IPS DF 19.7 (cell line): ENCODE data around the gene C1QB.

Experiments
- DNase-seq: peaks from one replicate; pipeline ENCODE4 v3.0.0-alpha.2; 2013; ENCODE audit warnings: low read depth, low spot score

C1QB gene, protein sequence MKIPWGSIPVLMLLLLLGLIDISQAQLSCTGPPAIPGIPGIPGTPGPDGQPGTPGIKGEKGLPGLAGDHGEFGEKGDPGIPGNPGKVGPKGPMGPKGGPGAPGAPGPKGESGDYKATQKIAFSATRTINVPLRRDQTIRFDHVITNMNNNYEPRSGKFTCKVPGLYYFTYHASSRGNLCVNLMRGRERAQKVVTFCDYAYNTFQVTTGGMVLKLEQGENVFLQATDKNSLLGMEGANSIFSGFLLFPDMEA

DNA sequence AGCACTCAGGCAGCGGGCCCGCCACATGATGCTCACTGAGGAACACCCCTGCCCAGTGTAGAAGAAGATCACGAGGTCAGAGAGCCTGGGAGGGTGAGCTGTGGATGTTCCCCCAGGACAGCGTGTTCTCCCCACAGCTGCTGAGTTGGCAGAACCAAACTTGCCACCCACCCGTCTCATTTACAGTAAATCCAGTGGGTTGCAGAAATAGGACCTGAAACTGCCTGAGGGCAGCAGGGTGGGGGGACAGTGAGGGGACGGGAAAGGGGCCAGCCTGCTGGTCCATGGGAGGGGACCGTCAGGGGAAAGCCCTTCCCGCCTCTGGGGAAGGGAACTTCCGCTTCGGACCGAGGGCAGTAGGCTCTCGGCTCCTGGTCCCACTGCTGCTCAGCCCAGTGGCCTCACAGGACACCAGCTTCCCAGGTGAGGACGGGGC, at the start of gene C1QB:
Gene C1QB, plus strand, starts transcription at position 356 of the 436 bp plus-strand sequence. CDS start 6,227 bp downstream, outside the sequence.
- no peak for DNase-seq

DNA sequence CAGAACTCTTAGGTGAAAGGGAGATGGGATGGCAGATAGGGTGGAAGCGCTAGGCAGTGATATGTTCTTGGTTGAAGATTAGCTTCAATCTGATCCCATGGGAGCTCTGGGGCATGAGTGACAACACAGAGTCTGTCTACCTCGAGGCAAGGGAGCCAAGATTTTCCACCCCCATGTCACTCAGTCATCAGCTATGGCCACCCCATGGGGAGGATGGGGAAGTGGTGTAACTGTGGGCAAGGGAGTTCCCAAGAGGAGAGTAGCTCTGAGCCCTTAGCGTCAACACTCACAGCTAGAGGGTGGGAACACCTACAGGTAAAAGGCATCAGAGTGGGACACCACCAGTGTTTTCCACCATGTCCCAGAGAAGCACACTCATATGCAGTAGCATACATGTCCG, 46.9 kb upstream of the C1QB start:
- no peak for DNase-seq

DNA sequence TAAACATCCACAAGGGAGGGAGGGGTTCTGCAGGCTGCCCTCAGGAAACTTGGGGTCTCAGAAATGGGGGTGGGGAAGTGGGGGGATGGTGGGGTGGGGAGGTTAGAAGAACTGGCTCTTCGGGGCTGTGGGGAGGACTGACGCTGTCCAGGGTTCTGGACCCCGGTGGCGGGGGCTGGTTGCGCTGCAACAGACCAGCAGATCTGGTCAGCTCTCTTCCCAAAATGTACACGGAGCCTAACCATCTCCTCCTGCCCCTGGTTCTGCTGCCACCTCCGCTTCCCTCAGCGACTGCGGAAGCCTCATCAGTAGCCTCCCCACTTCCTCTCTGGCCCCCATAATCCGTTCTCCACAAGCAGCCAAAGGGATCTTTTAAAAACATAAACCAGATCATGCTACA, 45.9 kb upstream of the C1QB start:
- DNase-seq: no peak

DNA sequence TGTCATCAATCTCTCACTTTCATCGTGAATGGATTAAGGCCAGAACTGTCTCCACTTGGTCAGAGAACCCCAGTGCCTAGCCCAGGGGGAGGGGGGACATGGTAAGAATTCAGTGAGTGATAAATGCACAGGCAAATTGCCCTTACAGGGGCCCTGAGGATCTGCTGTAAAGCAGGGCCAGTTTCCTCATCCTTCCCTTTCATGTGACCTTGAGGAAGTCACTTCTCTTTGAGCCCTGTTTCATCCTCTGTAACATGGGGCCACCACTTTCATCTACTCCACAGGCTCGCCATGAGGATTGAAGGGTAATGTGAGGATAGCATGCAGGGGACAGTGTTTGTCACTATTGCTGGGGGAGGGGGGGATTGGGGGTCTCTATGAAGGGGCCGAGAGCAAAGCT, 44.7 kb upstream of the C1QB start:
- DNase-seq: no peak

DNA sequence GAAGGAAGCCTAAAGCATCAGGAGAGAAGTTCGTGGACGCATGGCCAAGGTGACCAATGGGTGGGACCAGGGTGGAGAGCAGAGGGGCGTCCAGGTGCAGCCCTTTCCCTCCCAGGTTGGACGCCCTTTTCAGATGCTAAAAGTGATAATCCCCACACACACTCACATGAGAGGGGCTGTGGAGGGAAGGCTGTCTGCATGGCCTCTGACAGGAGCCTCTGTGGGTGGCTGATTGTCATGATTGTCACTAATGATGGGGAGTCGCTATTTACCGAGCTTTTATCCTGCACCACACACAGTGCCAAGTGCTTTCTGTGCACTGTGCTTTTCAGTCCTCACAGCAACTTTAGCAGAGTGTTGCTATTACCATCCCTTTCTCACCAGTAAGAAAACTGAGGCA, 43.7 kb upstream of the C1QB start:
- DNase-seq: no peak

DNA sequence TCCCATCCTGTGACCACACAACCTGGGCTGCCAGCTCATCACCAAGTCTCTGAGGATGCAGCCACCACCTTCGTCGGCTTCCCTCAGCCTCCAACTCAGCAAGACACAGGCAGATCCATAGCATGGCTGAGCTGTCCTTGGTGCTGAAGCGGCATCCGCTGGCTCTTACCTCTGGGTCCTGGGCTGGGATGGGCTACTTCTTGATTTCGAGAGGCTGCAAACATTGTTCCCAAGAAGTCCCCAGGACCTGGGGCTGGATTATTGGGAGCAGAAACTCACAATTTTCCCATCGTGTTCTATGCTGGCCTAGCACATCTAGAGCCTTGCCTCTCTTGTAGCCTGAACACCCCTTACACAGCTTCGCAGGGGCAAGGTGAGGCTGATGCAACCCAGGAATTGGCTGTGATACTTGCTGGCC, 41.5 kb upstream of the C1QB start:
- DNase-seq: peak; percentile 65

DNA sequence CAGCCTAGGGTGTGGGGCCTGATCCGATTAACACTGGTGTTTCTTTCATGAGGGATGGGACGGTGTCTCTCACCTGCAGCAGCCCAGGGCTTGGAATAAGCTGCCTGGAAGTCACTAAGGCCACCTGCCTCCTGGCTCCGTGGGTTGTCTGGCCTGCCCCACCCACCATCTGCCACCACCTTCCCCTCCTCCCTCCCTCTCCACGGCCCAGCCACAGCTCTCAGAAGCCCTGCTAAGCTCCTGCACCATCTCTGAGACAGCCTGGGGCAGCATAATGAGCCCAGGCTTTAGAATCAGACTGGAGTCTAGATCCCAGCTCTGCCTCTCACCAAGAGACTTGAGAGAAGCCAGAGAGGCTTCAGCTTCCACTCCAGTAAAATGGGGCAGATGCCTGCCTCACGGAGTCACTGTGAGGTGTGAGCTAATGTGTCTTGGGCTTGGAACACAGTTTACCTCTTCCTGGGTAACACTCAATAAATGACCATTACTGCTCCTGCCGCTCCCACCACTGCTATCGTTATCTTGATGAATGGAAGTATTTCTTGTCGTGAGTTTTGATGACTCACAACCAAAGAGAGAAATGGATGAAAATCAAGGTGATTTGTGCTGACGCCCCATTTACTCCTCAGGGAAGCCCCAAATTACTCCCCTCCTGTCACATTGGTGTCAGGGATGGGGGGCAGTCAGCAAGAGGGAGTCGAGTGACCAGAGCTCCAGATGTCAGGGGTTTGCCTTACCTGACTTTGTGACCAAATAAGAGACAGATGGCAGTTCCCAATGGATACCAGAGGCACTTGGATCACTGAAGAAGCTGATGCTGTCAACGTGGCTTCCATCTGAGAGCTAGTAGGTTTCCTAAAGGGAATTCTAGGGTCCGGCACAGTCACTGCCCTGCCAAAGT, 40.1 kb upstream of the C1QB start:
- no peak for DNase-seq

DNA sequence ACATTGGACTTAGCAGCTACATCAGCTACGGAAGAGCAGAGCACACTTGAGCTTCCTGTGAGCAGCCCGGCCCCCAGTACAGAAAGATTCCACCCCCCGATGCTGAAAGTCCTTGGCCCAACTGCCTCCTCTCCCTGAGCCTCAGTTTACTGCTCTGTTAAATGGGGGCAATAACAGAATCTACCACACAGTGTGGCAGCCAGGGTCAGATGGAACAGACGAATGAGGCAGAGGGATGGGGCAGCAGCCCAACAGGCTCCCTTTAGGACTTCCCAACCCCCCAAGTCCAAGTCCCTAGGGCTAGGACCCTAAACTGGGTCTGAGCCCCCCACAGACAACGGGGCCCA, 39.5 kb upstream of the C1QB start:
- no peak for DNase-seq

DNA sequence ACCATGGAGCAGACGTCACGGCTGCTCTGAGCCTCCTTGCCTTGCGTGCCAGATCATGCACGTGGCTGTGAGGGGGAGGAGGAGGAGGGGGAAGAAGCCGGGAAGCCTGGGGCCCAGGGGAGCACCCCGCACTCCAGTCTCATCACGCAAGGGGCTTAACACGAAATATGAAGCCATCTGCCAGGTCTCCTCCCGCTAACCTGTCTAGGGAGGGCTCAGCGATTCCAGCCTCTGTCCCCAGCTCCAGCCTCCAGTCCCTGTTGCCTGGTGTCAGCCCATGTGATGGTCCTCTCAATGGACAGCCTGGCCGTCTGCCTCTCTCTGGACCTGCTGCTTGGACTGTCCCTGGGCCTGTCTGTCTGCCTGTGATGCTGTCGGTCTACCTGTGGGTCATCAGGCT, 39.1 kb upstream of the C1QB start:
- no peak for DNase-seq

DNA sequence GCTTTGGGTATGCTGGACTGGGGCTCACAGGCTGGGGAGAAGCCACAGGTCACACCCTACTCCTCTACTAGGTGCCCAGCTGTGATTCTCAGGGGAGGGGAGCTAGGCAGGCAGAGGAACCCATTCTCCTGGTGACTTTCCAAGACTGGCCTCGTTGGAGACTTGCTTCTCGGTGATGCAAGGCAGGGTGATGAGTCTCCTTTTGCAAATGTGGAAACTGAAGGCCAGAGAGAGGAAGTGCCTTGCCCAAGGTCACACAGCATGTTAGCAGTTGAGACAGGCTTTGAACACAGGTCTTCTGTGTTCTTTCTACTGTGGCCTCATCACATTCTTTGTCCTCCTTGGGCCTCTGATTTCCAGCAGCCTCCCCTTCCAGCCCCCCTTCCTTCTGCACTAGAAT, 37.1 kb upstream of the C1QB start:
- DNase-seq: no peak

DNA sequence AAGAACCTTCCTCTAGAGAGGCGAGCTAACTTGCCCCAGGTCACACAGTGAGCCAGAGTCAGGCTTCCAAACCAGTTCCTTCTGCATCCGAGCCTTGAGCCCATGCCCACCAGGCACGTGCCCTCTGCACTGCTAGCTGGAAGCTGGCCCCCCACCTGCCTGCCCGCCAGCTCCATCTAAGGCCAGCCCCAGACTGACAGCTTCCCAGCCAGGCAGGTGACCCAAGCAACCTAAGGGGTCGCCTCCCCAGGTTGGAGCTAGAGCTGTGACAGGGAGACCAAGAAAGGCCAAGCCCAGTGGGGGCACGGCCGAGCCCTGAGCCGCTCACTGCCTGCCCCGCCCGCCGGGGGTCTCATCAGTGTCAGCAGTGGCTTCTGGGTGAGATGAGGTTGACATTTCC, 36.5 kb upstream of the C1QB start:
- no peak for DNase-seq

DNA sequence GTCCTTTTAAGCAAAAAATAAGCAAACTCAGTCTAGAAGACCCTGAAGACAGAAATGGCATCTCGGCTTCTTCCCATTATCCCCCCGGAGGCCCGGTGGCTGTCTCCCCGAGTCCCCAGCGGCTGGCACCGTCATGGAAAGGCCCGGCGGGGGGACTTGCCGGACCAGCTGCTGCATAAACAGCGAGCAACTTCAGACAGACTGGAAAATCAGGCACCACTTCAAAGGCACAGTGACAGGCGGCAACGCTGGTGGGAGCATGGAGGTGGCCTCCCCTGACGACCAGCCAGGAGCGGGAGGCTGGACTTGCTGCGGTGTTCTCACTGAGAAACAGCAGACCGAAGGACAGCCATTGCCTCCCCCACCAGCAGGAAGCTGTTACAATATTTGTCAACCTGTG, 35.0 kb upstream of the C1QB start:
- DNase-seq: no peak

DNA sequence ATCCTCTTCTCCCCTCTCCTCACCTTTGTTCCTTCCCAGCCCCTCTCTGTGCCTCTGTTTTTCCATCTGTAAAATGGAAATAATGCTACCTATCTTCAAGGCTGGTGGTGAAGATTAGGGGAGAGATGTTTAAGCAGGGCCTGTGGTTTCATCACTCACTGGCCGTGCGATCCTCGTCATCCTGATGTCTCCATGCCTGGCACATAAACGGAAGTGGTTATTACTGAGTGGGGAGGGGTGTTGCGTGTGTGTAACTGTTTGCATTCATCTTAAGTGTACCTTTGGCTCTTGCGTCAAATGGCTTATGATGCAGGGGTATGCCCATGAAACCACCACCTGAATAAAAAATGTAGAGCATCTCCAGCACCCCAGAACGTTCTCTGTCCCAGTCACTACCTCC, 33.8 kb upstream of the C1QB start:
- no peak for DNase-seq

DNA sequence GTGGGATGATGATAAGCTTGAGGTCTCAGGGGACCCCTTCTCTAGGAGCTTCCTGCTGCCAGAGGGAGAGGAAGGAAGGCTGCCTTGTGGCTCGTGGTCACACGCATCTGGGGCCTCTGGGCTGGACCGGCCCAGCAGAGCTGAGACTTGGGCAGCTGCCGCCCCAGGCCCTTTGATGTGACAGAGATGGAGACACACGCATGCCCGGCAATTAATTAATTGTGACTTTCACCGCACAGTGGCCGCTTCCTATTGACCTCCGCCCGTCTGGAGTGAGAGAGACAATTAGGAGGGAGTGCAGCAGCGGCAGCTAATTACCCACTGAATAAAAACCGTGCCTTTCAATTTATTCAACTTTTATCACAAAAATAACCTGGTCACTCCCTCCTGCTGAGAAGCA, 33.2 kb upstream of the C1QB start:
- no peak for DNase-seq

DNA sequence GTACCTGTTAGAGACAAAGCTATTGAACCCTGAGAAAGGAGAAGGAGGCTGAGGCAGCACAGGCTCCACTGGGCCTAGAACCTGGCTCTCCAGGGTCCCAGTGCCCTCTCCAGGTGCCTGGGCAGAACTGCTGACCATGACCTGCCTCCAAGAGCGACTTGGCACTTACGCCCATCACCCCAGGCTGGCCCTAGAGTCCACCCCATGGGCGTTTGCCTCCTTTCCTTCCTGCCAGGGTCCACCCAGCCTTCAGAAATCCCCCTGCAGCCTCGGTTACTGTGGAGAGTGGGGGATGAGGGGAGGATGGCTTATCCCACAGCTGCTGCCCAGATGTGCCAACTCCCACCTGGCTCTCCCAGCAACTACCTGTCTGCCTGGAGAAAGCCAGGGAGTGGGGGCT, 31.3 kb upstream of the C1QB start:
- DNase-seq: no peak

DNA sequence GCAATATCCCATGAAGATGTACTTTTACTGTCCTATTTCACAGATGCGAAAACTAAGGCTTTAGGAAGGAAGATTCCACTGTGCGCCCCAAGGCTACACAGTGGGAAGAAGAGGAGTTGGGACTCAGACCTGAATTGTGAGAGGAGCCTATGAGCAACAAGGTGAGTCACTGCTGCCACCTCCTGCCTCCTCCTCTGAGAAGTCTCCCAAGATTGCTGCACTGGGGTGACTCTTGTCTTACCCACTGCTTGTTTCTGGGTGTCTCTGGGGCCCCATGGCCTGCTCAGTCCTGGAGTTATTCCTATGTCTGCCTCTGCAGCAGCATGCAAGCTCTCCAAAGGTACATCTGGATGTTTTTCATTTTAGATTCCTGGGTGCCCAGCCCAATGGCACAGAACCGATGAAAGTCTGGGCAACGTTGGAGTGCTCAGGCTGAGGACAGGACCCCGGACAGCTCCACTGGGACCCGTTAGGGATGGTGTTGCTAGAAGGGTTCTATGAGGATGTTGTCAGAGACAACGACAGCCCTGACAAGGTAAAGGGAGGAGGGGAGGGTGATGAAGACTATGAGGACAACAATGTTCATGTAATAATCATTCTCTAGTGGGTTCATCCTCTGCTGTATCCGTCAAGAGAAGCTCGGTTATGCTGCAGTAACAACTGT, 27.6 kb upstream of the C1QB start:
- no peak for DNase-seq

DNA sequence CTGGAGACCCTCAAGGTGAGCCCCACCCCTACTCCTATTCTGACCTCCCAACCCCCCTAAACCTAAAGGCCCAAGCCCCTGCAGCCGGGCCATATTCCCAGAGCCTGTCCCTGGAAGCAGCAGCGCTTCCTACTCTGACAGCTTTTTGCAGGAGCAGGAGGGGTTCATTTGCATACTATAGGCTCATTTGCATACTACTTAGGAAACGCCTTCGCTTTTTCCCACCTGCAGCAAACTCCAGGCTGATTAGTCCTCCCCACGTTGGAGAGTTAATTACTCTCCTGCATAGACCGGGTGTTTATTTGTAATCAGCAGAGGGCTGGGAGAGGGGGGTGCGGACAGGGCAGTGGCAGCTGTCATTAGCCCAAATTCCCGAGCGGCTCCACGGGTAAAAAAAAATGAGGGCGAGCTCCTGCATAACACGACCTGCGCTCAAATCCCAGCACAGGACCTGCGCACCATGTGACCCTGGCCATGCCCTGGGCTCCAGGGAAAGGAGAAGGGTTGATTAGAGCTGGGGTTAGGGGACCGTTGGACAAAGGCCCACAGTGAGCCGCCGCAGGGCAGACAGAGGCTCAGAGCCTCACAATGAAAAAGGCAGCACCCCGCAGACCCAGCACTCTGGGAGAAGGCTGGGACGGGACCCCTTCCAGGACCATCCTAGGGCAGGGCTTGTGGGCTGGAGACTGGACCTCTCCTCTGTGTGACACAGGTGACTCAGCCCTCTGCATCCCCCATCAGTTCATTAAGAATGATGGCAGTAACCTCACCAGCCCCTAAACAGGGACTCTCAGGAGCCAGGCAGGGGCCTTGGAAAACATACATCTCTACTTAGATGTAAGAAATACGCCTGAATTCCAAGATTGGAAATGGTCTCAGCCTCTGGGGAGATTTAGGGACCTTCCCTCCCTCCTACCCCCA, 26.5 kb upstream of the C1QB start:
- no peak for DNase-seq

DNA sequence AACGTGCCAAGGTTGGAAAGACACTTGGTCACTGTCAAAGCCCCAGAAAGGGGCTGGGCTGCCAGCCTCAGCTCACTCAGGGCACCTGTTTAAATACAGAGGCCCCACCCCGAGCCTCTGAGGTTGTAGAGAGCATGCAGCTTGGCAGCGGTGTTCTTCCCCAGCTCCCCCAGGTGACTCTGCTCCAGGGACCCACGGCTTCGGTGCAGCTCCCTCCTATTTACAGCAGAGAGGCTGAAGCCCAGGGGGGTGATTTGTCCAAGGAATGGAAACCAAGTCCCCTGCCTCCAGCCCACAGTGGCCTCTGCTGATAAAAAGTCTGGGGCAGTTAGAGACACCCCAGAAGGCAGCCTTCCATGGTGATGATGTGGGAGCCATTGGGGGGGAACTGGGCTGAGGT, 25.7 kb upstream of the C1QB start:
- DNase-seq: no peak

DNA sequence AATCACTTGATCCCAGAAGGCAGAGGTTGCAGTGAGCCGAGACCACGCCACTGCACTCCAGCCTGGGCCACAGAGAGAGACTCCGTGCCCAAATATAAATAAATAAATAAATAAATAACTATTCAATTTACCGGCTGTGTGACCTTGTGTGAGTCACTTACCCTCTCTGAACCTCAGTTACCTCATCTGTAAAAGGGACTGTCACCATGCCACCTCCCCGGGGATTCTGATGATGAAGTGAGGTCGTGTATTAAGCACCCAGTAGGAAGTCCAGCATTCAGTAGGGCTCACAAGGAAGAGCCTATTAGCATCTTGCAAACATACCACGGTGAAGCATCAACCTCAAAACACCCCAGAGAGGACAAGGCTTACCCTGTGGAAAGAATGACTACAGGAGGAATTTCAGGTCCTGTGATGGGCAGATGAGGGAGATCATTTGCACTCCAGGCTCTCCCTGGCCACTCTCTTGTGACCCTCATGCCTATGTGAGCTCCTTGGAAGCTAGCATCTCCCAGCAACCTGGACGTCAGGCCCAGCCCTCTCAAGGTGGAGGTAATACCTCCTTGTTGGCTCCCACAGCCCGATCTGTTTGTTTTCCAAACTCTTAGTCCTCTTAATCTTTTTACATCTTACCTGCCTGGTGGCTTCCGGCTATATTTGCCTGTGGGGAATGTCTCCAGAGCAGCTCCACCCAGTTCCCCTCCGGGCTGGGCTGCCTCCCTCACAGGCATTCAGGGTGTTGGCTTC, 24.2 kb upstream of the C1QB start:
- DNase-seq: no peak

DNA sequence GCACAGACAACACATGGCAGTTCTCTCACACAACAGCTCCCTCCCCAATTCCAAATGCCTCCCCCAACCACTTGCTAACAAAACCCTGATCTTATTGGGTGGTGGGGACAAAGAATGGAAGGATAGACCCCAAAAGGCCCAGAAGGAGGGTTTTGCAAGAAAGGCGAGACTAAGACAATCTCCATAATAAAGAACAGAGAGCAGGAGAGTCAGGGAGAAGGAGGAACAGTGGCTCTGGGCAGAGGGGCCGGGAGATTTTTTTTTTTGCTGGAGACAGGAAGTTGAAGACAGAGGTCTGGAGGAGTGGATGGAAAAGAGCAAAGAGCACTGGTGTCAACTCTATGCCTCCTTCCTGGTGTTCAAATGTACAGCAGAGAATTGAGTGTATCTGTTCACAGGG, 23.1 kb upstream of the C1QB start:
- DNase-seq: no peak
